ENCODE measurements around the gene MFGE8. TPM values are rescaled to one million over a fixed set of nuclear protein-coding genes. Genes with fewer than 3 reads are reported as not detected.

Gene MFGE8
- total RNA-seq, 1 experiment from 2014 or later: 151 TPM

GRCh38 chr15:88877906-88878305 lies 35.3 kb downstream of the MFGE8 start:
- no peaks in the 10 kb centered on the region; the same call in 1 of the 2 replicates for H3K27me3 ChIP-seq (ENCODE audit: control insufficient read depth, insufficient read depth, low read length)
- no peaks in the 10 kb centered on the region; the same call in none of the 2 replicates for H3K36me3 ChIP-seq (replicated peaks; ENCODE audit: control insufficient read depth, insufficient read depth, low read length)
- H3K4me3 ChIP-seq (ENCODE audit: insufficient read depth, low read depth, low read length): no peak overlapping the region
- DNase-seq: no peak

- Histone ChIP-seq H3K27me3 (ENCODE audit: control insufficient read depth, insufficient read depth, low read length) (no peaks in the 10 kb centered on the region; the same call in 1 of the 2 replicates), H3K4me3 (ENCODE audit: insufficient read depth, low read depth, low read length) (no peak overlapping the region), H3K36me3 (replicated peaks; ENCODE audit: control insufficient read depth, insufficient read depth, low read length) (no peaks in the 10 kb centered on the region; the same call in none of the 2 replicates)
- no peak for DNase-seq
Measured at GRCh38 chr15:88877415-88877814, 35.8 kb downstream of the MFGE8 start.

GRCh38 chr15:88876573-88876972 lies 36.6 kb downstream of the MFGE8 start:
- no peaks in the 10 kb centered on the region; the same call in 1 of the 2 replicates for H3K36me3 ChIP-seq (replicated peaks; ENCODE audit: control insufficient read depth, insufficient read depth, low read length)
- no peak for DNase-seq
- H3K4me3 ChIP-seq (ENCODE audit: insufficient read depth, low read depth, low read length): no peak overlapping the region
- H3K27me3 ChIP-seq (ENCODE audit: control insufficient read depth, insufficient read depth, low read length): no peaks in the 10 kb centered on the region; the same call in 1 of the 2 replicates

- Histone ChIP-seq H3K36me3 (replicated peaks; ENCODE audit: control insufficient read depth, insufficient read depth, low read length) (no peaks in the 10 kb centered on the region; the same call in 1 of the 2 replicates), H3K27me3 (ENCODE audit: control insufficient read depth, insufficient read depth, low read length) (no peaks in the 10 kb centered on the region; the same call in 1 of the 2 replicates), H3K4me3 (ENCODE audit: insufficient read depth, low read depth, low read length) (no peak overlapping the region)
- DNase-seq: peak; percentile 65
Measured at GRCh38 chr15:88874684-88875083, 38.5 kb downstream of the MFGE8 start.

- DNase-seq: no peak
- Histone ChIP-seq H3K36me3 (replicated peaks; ENCODE audit: control insufficient read depth, insufficient read depth, low read length) (no peaks in the 10 kb centered on the region; the same call in 1 of the 2 replicates), H3K27me3 (ENCODE audit: control insufficient read depth, insufficient read depth, low read length) (no peaks in the 10 kb centered on the region; the same call in 1 of the 2 replicates), H3K4me3 (ENCODE audit: insufficient read depth, low read depth, low read length) (no peak overlapping the region)
Measured at GRCh38 chr15:88874275-88874674, 38.9 kb downstream of the MFGE8 start.

- no peaks in the 10 kb centered on the region for H3K36me3 ChIP-seq (replicated peaks; ENCODE audit: control insufficient read depth, insufficient read depth, low read length)
- H3K27me3 ChIP-seq (ENCODE audit: control insufficient read depth, insufficient read depth, low read length): no peaks in the 10 kb centered on the region; the same call in 1 of the 2 replicates
- DNase-seq: no peak
- no peak overlapping the region for H3K4me3 ChIP-seq (ENCODE audit: insufficient read depth, low read depth, low read length)
Measured at GRCh38 chr15:88873786-88874185, 39.4 kb downstream of the MFGE8 start.

- Histone ChIP-seq H3K4me3 (ENCODE audit: insufficient read depth, low read depth, low read length) (no peak overlapping the region), H3K36me3 (replicated peaks; ENCODE audit: control insufficient read depth, insufficient read depth, low read length) (no peaks in the 10 kb centered on the region), H3K27me3 (ENCODE audit: control insufficient read depth, insufficient read depth, low read length) (no peaks in the 10 kb centered on the region; the same call in 1 of the 2 replicates)
- DNase-seq: no peak
Measured at GRCh38 chr15:88872706-88873105, 40.5 kb downstream of the MFGE8 start.

- no peak for DNase-seq
- Histone ChIP-seq H3K27me3 (ENCODE audit: control insufficient read depth, insufficient read depth, low read length) (no peaks in the 10 kb centered on the region; the same call in 1 of the 2 replicates), H3K4me3 (ENCODE audit: insufficient read depth, low read depth, low read length) (no peak overlapping the region), H3K36me3 (replicated peaks; ENCODE audit: control insufficient read depth, insufficient read depth, low read length) (no peaks in the 10 kb centered on the region)
Measured at GRCh38 chr15:88872106-88872505, 41.1 kb downstream of the MFGE8 start.

GRCh38 chr15:88871313-88871712 lies 41.9 kb downstream of the MFGE8 start:
- H3K4me3 ChIP-seq (ENCODE audit: insufficient read depth, low read depth, low read length): no peak overlapping the region
- DNase-seq: no peak
- no peaks in the 10 kb centered on the region; the same call in 1 of the 2 replicates for H3K27me3 ChIP-seq (ENCODE audit: control insufficient read depth, insufficient read depth, low read length)
- no peaks in the 10 kb centered on the region for H3K36me3 ChIP-seq (replicated peaks; ENCODE audit: control insufficient read depth, insufficient read depth, low read length)

- H3K4me3 ChIP-seq (ENCODE audit: insufficient read depth, low read depth, low read length): no peak overlapping the region
Measured at GRCh38 chr15:88866295-88866881, 46.8 kb downstream of the MFGE8 start.

GRCh38 chr15:88865498-88866099 lies 47.6 kb downstream of the MFGE8 start:
- H3K4me3 ChIP-seq (ENCODE audit: insufficient read depth, low read depth, low read length): no peak overlapping the region
- H3K27me3 ChIP-seq (ENCODE audit: control insufficient read depth, insufficient read depth, low read length): no peaks in the 10 kb centered on the region
- no peaks in the 10 kb centered on the region for H3K36me3 ChIP-seq (replicated peaks; ENCODE audit: control insufficient read depth, insufficient read depth, low read length)
- no peak for DNase-seq

More at GRCh38 chr15:88866295-88866881, 46.8 kb downstream of the MFGE8 start:
- Histone ChIP-seq H3K36me3 (replicated peaks; ENCODE audit: control insufficient read depth, insufficient read depth, low read length) (no peaks in the 10 kb centered on the region), H3K27me3 (ENCODE audit: control insufficient read depth, insufficient read depth, low read length) (no peaks in the 10 kb centered on the region)
- DNase-seq: no peak

GRCh38 chr15:88864861-88865497 lies 48.2 kb downstream of the MFGE8 start:
- no peak for DNase-seq
- H3K36me3 ChIP-seq (replicated peaks; ENCODE audit: control insufficient read depth, insufficient read depth, low read length): no peaks in the 10 kb centered on the region
- no peak overlapping the region for H3K4me3 ChIP-seq (ENCODE audit: insufficient read depth, low read depth, low read length)
- no peaks in the 10 kb centered on the region for H3K27me3 ChIP-seq (ENCODE audit: control insufficient read depth, insufficient read depth, low read length)

- DNase-seq: no peak
Measured at GRCh38 chr15:88863412-88863811, 49.8 kb downstream of the MFGE8 start.

GRCh38 chr15:88860212-88860611 lies 53.0 kb downstream of the MFGE8 start:
- no peak for DNase-seq
- H3K4me3 ChIP-seq (ENCODE audit: insufficient read depth, low read depth, low read length): no peak overlapping the region

More at GRCh38 chr15:88863412-88863811, 49.8 kb downstream of the MFGE8 start:
- H3K4me3 ChIP-seq (ENCODE audit: insufficient read depth, low read depth, low read length): no peak overlapping the region
- H3K36me3 ChIP-seq (replicated peaks; ENCODE audit: control insufficient read depth, insufficient read depth, low read length): no peaks in the 10 kb centered on the region
- H3K27me3 ChIP-seq (ENCODE audit: control insufficient read depth, insufficient read depth, low read length): no peaks in the 10 kb centered on the region

GRCh38 chr15:88859550-88859949 lies 53.6 kb downstream of the MFGE8 start:
- H3K36me3 ChIP-seq (replicated peaks; ENCODE audit: control insufficient read depth, insufficient read depth, low read length): no peaks in the 10 kb centered on the region
- H3K4me3 ChIP-seq (ENCODE audit: insufficient read depth, low read depth, low read length): no peak overlapping the region
- no peak for DNase-seq
- no peaks in the 10 kb centered on the region for H3K27me3 ChIP-seq (ENCODE audit: control insufficient read depth, insufficient read depth, low read length)

More at GRCh38 chr15:88860212-88860611, 53.0 kb downstream of the MFGE8 start:
- H3K27me3 ChIP-seq (ENCODE audit: control insufficient read depth, insufficient read depth, low read length): no peaks in the 10 kb centered on the region
- no peaks in the 10 kb centered on the region for H3K36me3 ChIP-seq (replicated peaks; ENCODE audit: control insufficient read depth, insufficient read depth, low read length)

All from H7 (cell line).